Gastrocnemius medialis (tissue), 4 donors: ENCODE results near the gene GMPR2. TPM values are rescaled to one million over a fixed set of nuclear protein-coding genes. Genes with fewer than 3 reads are reported as not detected.

Source experiments
- ATAC-seq, 2 donors: fragments of 150-250 bp; one replicate each; pipeline ENCODE4 v1.9.1; 2016
- DNase-seq, 2 donors: peaks; one replicate each; pipeline ENCODE4 v3.0.0-alpha.2; 2019
- H3K27ac ChIP-seq, 4 donors: fragments of 200-600 bp; sonication (generic); 1 replicate in 1 of 4; 2 replicates in 3 of 4; pipeline ENCODE4 v1.5.1; 2016 to 2018; ENCODE audit warnings: mild to moderate bottlenecking in 2 of 4, moderate library complexity in 1 of 4
- H3K27me3 ChIP-seq, 3 donors: fragments of 200-600 bp; sonication (generic) in 2 of 3; 1 replicate in 1 of 3; 2 replicates in 2 of 3; pipeline versions ENCODE4 v1.5.1 to v1.6.0; 2016 to 2019; ENCODE audit warnings: mild to moderate bottlenecking in 1 of 3, moderate library complexity in 1 of 3
- H3K36me3 ChIP-seq, 2 donors: fragments of 200-600 bp; sonication (generic) in 1 of 2; one replicate each; pipeline ENCODE4 v1.5.1; 2017 to 2018
- H3K4me1 ChIP-seq, 2 donors: fragments of 200-600 bp; sonication (generic) in 1 of 2; one replicate each; pipeline ENCODE4 v1.5.1; 2016 to 2017; ENCODE audit warnings: mild to moderate bottlenecking in 2 of 2
- H3K4me3 ChIP-seq, 4 donors: fragments of 200-600 bp; sonication (generic) in 3 of 4; 1 replicate in 1 of 4; 2 replicates in 3 of 4; pipeline ENCODE4 v1.5.1; 2016 to 2019; ENCODE audit warnings: mild to moderate bottlenecking in 2 of 4
- H3K9me3 ChIP-seq, 3 donors: fragments of 200-600 bp; sonication (generic) in 2 of 3; 1 replicate in 1 of 3; 2 replicates in 2 of 3; pipeline ENCODE4 v1.5.1; 2016 to 2019
- CTCF ChIP-seq, 5 experiments: fragments of 450-650 bp in 3 of 5; fragments of 200-600 bp in 2 of 5; sonication (generic) in 2 of 5; IDR thresholded peaks in 4 of 5; conservative IDR thresholded peaks in 1 of 5; 1 replicate in 4 of 5; 2 replicates in 1 of 5; pipeline ENCODE4 v1.5.1; 2016 to 2019; ENCODE audit warnings: antibody characterized with exemption in 5 of 5, mild to moderate bottlenecking in 3 of 5, moderate library complexity in 3 of 5
- POLR2A ChIP-seq, 2 donors: fragments of 450-650 bp; IDR thresholded peaks; one replicate each; pipeline ENCODE4 v1.6.1; 2017; ENCODE audit warnings: antibody characterized with exemption in 2 of 2, mild to moderate bottlenecking in 2 of 2, moderate library complexity in 2 of 2
- in situ Hi-C, 4 donors: fragments of 200-750 bp; cut with MboI; loops; one replicate each; pipeline versions ENCODE4 v1.15.0 to v1.8.0; 2017; ENCODE audit warnings: low sequenced_read_pairs in 4 of 4
- intact Hi-C: fragments of 100-400 bp; cut with DNase I; formaldehyde crosslinking; loops from one replicate; pipeline ENCODE4 v1.15.1; 2023; ENCODE audit warnings: low total_unique reads
- total RNA-seq, 4 donors: library from RNA; depleted of rRNA; stranded (reverse); fragments of >200 nt; gene quantifications; one replicate each; pipeline versions ENCODE4 v1.1.0 to v1.2.3, GENCODE V29; 2016

GMPR2 gene
- total RNA-seq, 4 donors from 2014 or later = 15.4 to 44.8 (median 27.4) TPM

- no peak for TF ChIP-seq CTCF (IDR thresholded peaks at IDR 0.05 in 4 of 5, conservative IDR thresholded peaks at IDR 0.05 in 1 of 5)
- no peak for TF ChIP-seq POLR2A (IDR thresholded peaks at IDR 0.05)
- H3K27me3 ChIP-seq = no peaks in the 10 kb centered on the region
- in situ Hi-C loops = no loop called here
- intact Hi-C loops = no loop called here
- no peaks in the 10 kb centered on the region for H3K9me3 ChIP-seq
- H3K36me3 ChIP-seq = no peaks in the 10 kb centered on the region
- ATAC-seq = no peak
- no peaks in the 10 kb centered on the region for H3K4me1 ChIP-seq
- H3K4me3 ChIP-seq = no peak overlapping the region
- H3K27ac ChIP-seq = no peak overlapping the region
- no peak for DNase-seq
Observed at GRCh38 chr14:24281636-24282035, 48.9 kb downstream of the GMPR2 start.

- Histone ChIP-seq H3K27me3 (no peaks in the 10 kb centered on the region), H3K4me1 (no peaks in the 10 kb centered on the region), H3K36me3 (no peaks in the 10 kb centered on the region), H3K27ac (no peak overlapping the region), H3K9me3 (no peaks in the 10 kb centered on the region), H3K4me3 (no peak overlapping the region)
- in situ Hi-C loops (no loop called here), intact Hi-C loops (no loop called here)
- no peak for DNase-seq
- TF ChIP-seq CTCF (IDR thresholded peaks at IDR 0.05 in 4 of 5, conservative IDR thresholded peaks at IDR 0.05 in 1 of 5) (no peak), POLR2A (IDR thresholded peaks at IDR 0.05) (no peak)
- ATAC-seq = no peak
Observed at GRCh38 chr14:24282736-24283135, 50.0 kb downstream of the GMPR2 start.

GRCh38 chr14:24283796-24284460 lies 51.2 kb downstream of the GMPR2 start:
- H3K4me3 ChIP-seq = no peak overlapping the region
- no peaks in the 10 kb centered on the region for H3K9me3 ChIP-seq
- no peak for DNase-seq
- TF ChIP-seq CTCF (IDR thresholded peaks at IDR 0.05 in 4 of 5, conservative IDR thresholded peaks at IDR 0.05 in 1 of 5) (no peak), POLR2A (IDR thresholded peaks at IDR 0.05) (no peak)
- in situ Hi-C loops (no loop called here), intact Hi-C loops (no loop called here)
- H3K36me3 ChIP-seq = no peaks in the 10 kb centered on the region
- H3K27ac ChIP-seq = no peak overlapping the region
- H3K4me1 ChIP-seq = no peaks in the 10 kb centered on the region
- no peaks in the 10 kb centered on the region for H3K27me3 ChIP-seq
- no peak for ATAC-seq

GRCh38 chr14:24284501-24285035 lies 51.8 kb downstream of the GMPR2 start:
- TF ChIP-seq CTCF (IDR thresholded peaks at IDR 0.05 in 4 of 5, conservative IDR thresholded peaks at IDR 0.05 in 1 of 5) (no peak), POLR2A (IDR thresholded peaks at IDR 0.05) (no peak)
- no peak for ATAC-seq

More at GRCh38 chr14:24284501-24285035, 51.8 kb downstream of the GMPR2 start:
- Histone ChIP-seq H3K27ac (no peak overlapping the region), H3K4me3 (no peak overlapping the region), H3K9me3 (no peaks in the 10 kb centered on the region), H3K36me3 (no peaks in the 10 kb centered on the region), H3K27me3 (no peaks in the 10 kb centered on the region), H3K4me1 (no peaks in the 10 kb centered on the region)
- no peak for DNase-seq
- intact Hi-C loops (no loop called here), in situ Hi-C loops (no loop called here)
